NCI-H128 (cell line): ENCODE data around the gene YIPF7.

Experiments used
- DNase-seq: peaks from one replicate; lab custom pipeline; 2025; ENCODE audit not compliant: unreplicated experiment; lab: John Stamatoyannopoulos, UW

YIPF7 gene

GRCh38 chr4:44623676-44624075, 27.7 kb downstream of the YIPF7 start:
- DNase-seq: no peak

GRCh38 chr4:44616621-44617020, 34.8 kb downstream of the YIPF7 start:
- DNase-seq: no peak

GRCh38 chr4:44583393-44583792, 68.0 kb downstream of the YIPF7 start:
- DNase-seq: no peak

DNA sequence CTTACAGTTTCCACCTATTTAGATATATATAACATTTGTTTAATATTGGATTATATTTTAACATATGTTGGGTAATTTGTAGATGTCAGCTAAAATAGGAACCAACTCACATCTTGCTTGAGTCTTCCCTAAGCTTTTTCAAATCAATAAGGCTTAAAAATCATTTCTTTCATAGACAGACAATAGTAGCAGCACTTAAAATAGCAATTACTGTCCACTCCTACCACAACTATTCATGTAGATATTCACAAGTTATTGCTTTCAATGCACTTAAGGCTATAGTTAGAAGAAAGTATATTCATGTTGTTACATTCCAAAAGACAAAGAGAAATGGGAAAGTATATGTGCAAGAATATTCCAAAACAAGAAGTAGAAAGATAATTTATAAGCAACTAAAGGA, 71.2 kb downstream of the YIPF7 start:
- no peak for DNase-seq

- DNase-seq: no peak
Measured at GRCh38 chr4:44578954-44579353, 72.5 kb downstream of the YIPF7 start.
